ENCODE measurements around the gene NEBL. TPM values are rescaled to one million over a fixed set of nuclear protein-coding genes. Genes with fewer than 3 reads are reported as not detected.

NEBL gene
- total and polyA plus RNA-seq, 9 of the 15 experiments (the other 6 are each of a cell fraction or from before 2014, with no cell fraction given), result 0.82 to 14.6 (median 9.8) TPM

DNA sequence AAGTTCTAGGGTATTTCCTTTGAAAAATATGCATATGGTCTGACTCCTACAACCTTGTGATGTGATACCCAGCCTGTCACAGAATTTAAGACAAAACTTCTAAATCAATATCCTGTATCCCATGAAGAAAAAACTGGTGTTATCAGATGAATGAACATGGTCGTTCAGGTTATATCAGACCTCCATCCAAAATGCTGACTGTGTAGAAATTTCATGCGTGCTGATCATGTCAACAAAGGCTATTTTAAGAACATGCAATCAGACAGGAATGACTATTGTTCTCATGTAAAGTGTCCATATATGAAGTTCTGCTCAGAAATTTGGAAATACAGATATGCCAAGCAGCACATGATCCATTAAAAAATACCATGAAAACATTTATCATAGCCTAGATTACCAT lies 62.3 kb downstream of the NEBL start (continued):
- TF ChIP-seq, protein P1, sequence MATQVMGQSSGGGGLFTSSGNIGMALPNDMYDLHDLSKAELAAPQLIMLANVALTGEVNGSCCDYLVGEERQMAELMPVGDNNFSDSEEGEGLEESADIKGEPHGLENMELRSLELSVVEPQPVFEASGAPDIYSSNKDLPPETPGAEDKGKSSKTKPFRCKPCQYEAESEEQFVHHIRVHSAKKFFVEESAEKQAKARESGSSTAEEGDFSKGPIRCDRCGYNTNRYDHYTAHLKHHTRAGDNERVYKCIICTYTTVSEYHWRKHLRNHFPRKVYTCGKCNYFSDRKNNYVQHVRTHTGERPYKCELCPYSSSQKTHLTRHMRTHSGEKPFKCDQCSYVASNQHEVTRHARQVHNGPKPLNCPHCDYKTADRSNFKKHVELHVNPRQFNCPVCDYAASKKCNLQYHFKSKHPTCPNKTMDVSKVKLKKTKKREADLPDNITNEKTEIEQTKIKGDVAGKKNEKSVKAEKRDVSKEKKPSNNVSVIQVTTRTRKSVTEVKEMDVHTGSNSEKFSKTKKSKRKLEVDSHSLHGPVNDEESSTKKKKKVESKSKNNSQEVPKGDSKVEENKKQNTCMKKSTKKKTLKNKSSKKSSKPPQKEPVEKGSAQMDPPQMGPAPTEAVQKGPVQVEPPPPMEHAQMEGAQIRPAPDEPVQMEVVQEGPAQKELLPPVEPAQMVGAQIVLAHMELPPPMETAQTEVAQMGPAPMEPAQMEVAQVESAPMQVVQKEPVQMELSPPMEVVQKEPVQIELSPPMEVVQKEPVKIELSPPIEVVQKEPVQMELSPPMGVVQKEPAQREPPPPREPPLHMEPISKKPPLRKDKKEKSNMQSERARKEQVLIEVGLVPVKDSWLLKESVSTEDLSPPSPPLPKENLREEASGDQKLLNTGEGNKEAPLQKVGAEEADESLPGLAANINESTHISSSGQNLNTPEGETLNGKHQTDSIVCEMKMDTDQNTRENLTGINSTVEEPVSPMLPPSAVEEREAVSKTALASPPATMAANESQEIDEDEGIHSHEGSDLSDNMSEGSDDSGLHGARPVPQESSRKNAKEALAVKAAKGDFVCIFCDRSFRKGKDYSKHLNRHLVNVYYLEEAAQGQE (IDR thresholded peaks at IDR 0.05; ENCODE audit: borderline replicate concordance), result no peak
- TF ChIP-seq, protein P1 (CRISPR knock-in tag; IDR thresholded peaks at IDR 0.05; ENCODE audit: low read depth), result no peak
- TF ChIP-seq, protein P2, sequence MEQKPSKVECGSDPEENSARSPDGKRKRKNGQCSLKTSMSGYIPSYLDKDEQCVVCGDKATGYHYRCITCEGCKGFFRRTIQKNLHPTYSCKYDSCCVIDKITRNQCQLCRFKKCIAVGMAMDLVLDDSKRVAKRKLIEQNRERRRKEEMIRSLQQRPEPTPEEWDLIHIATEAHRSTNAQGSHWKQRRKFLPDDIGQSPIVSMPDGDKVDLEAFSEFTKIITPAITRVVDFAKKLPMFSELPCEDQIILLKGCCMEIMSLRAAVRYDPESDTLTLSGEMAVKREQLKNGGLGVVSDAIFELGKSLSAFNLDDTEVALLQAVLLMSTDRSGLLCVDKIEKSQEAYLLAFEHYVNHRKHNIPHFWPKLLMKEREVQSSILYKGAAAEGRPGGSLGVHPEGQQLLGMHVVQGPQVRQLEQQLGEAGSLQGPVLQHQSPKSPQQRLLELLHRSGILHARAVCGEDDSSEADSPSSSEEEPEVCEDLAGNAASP (IDR thresholded peaks at IDR 0.05), result no peak
- TF ChIP-seq ZNF311 (CRISPR knock-in tag; IDR thresholded peaks at IDR 0.05), result no peak
- TF ChIP-seq ZNF75A (CRISPR knock-in tag; IDR thresholded peaks at IDR 0.05), result no peak
- TF ChIP-seq, protein P3, sequence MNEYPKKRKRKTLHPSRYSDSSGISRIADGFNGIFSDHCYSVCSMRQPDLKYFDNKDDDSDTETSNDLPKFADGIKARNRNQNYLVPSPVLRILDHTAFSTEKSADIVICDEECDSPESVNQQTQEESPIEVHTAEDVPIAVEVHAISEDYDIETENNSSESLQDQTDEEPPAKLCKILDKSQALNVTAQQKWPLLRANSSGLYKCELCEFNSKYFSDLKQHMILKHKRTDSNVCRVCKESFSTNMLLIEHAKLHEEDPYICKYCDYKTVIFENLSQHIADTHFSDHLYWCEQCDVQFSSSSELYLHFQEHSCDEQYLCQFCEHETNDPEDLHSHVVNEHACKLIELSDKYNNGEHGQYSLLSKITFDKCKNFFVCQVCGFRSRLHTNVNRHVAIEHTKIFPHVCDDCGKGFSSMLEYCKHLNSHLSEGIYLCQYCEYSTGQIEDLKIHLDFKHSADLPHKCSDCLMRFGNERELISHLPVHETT (CRISPR knock-in tag; conservative IDR thresholded peaks at IDR 0.05 in 1 of 2, IDR thresholded peaks at IDR 0.05 in 1 of 2), result no peak
- TF ChIP-seq TRIM24 (IDR thresholded peaks at IDR 0.05), result no peak
- TF ChIP-seq, protein P4, sequence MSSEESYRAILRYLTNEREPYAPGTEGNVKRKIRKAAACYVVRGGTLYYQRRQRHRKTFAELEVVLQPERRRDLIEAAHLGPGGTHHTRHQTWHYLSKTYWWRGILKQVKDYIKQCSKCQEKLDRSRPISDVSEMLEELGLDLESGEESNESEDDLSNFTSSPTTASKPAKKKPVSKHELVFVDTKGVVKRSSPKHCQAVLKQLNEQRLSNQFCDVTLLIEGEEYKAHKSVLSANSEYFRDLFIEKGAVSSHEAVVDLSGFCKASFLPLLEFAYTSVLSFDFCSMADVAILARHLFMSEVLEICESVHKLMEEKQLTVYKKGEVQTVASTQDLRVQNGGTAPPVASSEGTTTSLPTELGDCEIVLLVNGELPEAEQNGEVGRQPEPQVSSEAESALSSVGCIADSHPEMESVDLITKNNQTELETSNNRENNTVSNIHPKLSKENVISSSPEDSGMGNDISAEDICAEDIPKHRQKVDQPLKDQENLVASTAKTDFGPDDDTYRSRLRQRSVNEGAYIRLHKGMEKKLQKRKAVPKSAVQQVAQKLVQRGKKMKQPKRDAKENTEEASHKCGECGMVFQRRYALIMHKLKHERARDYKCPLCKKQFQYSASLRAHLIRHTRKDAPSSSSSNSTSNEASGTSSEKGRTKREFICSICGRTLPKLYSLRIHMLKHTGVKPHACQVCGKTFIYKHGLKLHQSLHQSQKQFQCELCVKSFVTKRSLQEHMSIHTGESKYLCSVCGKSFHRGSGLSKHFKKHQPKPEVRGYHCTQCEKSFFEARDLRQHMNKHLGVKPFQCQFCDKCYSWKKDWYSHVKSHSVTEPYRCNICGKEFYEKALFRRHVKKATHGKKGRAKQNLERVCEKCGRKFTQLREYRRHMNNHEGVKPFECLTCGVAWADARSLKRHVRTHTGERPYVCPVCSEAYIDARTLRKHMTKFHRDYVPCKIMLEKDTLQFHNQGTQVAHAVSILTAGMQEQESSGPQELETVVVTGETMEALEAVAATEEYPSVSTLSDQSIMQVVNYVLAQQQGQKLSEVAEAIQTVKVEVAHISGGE (CRISPR knock-in tag; IDR thresholded peaks at IDR 0.05), result no peak
- TF ChIP-seq, protein P5, sequence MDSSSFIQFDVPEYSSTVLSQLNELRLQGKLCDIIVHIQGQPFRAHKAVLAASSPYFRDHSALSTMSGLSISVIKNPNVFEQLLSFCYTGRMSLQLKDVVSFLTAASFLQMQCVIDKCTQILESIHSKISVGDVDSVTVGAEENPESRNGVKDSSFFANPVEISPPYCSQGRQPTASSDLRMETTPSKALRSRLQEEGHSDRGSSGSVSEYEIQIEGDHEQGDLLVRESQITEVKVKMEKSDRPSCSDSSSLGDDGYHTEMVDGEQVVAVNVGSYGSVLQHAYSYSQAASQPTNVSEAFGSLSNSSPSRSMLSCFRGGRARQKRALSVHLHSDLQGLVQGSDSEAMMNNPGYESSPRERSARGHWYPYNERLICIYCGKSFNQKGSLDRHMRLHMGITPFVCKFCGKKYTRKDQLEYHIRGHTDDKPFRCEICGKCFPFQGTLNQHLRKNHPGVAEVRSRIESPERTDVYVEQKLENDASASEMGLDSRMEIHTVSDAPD (CRISPR knock-in tag; IDR thresholded peaks at IDR 0.05), result no peak
- peak; percentile 71 for TF ChIP-seq MAFG (tag; conservative IDR thresholded peaks at IDR 0.05)
- no peak for TF ChIP-seq GATAD2A (IDR thresholded peaks at IDR 0.05)
- TF ChIP-seq CHCHD3 (CRISPR knock-in tag; IDR thresholded peaks at IDR 0.05), result no peak
